GM12872 (cell line): ENCODE results near the gene FCER2.

Source experiments
- CTCF ChIP-seq: IDR thresholded peaks from 3 replicates; pipeline ENCODE4 v1.5.1; 2011; ENCODE audit warnings: low read depth, mild to moderate bottlenecking, low read length, moderate library complexity; ENCODE audit not compliant: insufficient read depth

FCER2 gene

GRCh38 chr19:7698583-7698982 lies 3.3 kb downstream of the FCER2 start:
- no peak for TF ChIP-seq CTCF

- no peak for TF ChIP-seq CTCF
These were observed 4.1 kb downstream of the FCER2 start for GRCh38 chr19:7697721-7698287.

GRCh38 chr19:7694499-7694898 lies 7.4 kb downstream of the FCER2 start:
- TF ChIP-seq CTCF = no peak

- TF ChIP-seq CTCF = no peak
These were observed 9.4 kb downstream of the FCER2 start for GRCh38 chr19:7692417-7693088.

- no peak for TF ChIP-seq CTCF
These were observed 10.4 kb downstream of the FCER2 start for GRCh38 chr19:7691497-7691896.

- no peak for TF ChIP-seq CTCF
These were observed 11.1 kb downstream of the FCER2 start for GRCh38 chr19:7690779-7691258.

GRCh38 chr19:7689165-7689564 lies 12.8 kb downstream of the FCER2 start:
- no peak for TF ChIP-seq CTCF
